ENCODE data around the gene SDHD. TPM values are rescaled to one million over a fixed set of nuclear protein-coding genes. Genes with fewer than 3 reads are reported as not detected.

SDHD gene
- 169 and 192 TPM in 2 replicates for polyA plus RNA-seq (2012; rRNA removed)
- 162 and 163 TPM in 2 replicates for polyA plus RNA-seq (2012; cell fraction: cytosol; rRNA removed)
- polyA plus RNA-seq (2012; cell fraction: nucleus; rRNA removed) = 106 and 117 TPM in 2 replicates

- Histone ChIP-seq H3K27me3 (ENCODE audit: insufficient read depth) (no peaks in the 10 kb centered on the region), H3K4me2 (peak within 1 kb of the TSS; percentile 86), H3K9me3 (no peaks in the 10 kb centered on the region), H3F3A (replicated peaks; ENCODE audit: insufficient read depth) (peaks cover 38% of the 10 kb centered on the region), H2AFZ (ENCODE audit: low read depth) (peak within 1 kb of the TSS; percentile 27; the same call in 1 of the 2 replicates), H3K79me2 (ENCODE audit: insufficient read depth) (peaks cover 64% of the 10 kb centered on the region), H3K27ac (ENCODE audit: low read depth in 2 of 2, low read length in 1 of 2) (peak within 1 kb of the TSS; percentile 48 to 86), H3K4me3 (ENCODE audit: low read depth in 2 of 2, low read length in 1 of 2) (peak within 1 kb of the TSS; percentile 72 to 85), H4K20me1 (ENCODE audit: insufficient read depth) (no peaks in the 10 kb centered on the region), H3K9ac (peak within 1 kb of the TSS; percentile 81), H3K36me3 (replicated peaks in 1 of 2; ENCODE audit: control insufficient read depth in 1 of 2, insufficient read depth in 2 of 2, low read length in 1 of 2) (peaks cover 64% of the 10 kb centered on the region in 2 experiments), H3K4me1 (ENCODE audit: control insufficient read depth in 1 of 2, insufficient read depth in 2 of 2, low read depth in 1 of 2, low read length in 1 of 2) (peaks cover 0 to 19% of the 10 kb centered on the region in 2 experiments; a peak in 3 of 4 replicates), H3K9me2 (no peaks in the 10 kb centered on the region)
- under 1% methylated on average over 43 of the region's 45 CpGs for WGBS (ENCODE audit: low lambda C conversion rate)
- ChIA-PET POLR2A (interaction anchor here (0.7 to 1.5 kb wide), 2 partner anchors 21 to 215 kb away, joined by 3 read pairs; partner anchors contain the start of gene ALG9), CTCF (interaction anchor here (0.8 to 4.2 kb wide), 5 partner anchors 11 to 193 kb away, joined by 3 to 16 read pairs (median 4); no protein-coding TSS in a partner anchor)
- peak; percentile 91 for DNase-seq
- 0 out of 2 replicates have a peak, but pooled peaks have one; percentile 15 for TF ChIP-seq MXI1 (IDR thresholded peaks at IDR 0.05; ENCODE audit: low read depth, low read length)
- no peak for TF ChIP-seq RFX5 (IDR thresholded peaks at IDR 0.05; ENCODE audit: low read length)
- no peak for TF ChIP-seq MEF2A (IDR thresholded peaks at IDR 0.05; ENCODE audit: borderline replicate concordance, low read depth)
- TF ChIP-seq POLR2AphosphoS5 (IDR thresholded peaks at IDR 0.05; ENCODE audit: low read depth, low read length) = no peak; the same call in none of the 2 replicates
- peak; percentile 92 for TF ChIP-seq TAF1 (IDR thresholded peaks at IDR 0.05; ENCODE audit: borderline replicate concordance, low read depth, low read length)
- TF ChIP-seq FOXM1 (IDR thresholded peaks at IDR 0.05; ENCODE audit: low read depth) = no peak
- no peak for TF ChIP-seq IRF3 (IDR thresholded peaks at IDR 0.05; ENCODE audit: low read depth, low read length)
- TF ChIP-seq MAX (IDR thresholded peaks at IDR 0.05; ENCODE audit: low read depth) = peak; percentile 74
- TF ChIP-seq JUND (IDR thresholded peaks at IDR 0.05) = no peak
- TF ChIP-seq ZBTB33 (IDR thresholded peaks at IDR 0.05; ENCODE audit: borderline replicate concordance, low read depth) = no peak
- peak; percentile 40 for TF ChIP-seq CTCF (IDR thresholded peaks at IDR 0.05)
- TF ChIP-seq EP300 (IDR thresholded peaks at IDR 0.05; ENCODE audit: borderline replicate concordance in 1 of 2, low read depth in 1 of 2, low read length in 1 of 2) = no peak
- TF ChIP-seq CHD2 (IDR thresholded peaks at IDR 0.05; ENCODE audit: low read length, partially characterized antibody) = peak; percentile 94
- no peak for TF ChIP-seq PBX3 (IDR thresholded peaks at IDR 0.05)
- TF ChIP-seq TCF12 (IDR thresholded peaks at IDR 0.05) = no peak
- peak; percentile 99 for TF ChIP-seq GABPA (IDR thresholded peaks at IDR 0.05; ENCODE audit: low read depth)
- TF ChIP-seq RXRA (IDR thresholded peaks at IDR 0.05; ENCODE audit: borderline replicate concordance, low read depth) = no peak
- no peak for TF ChIP-seq FOXJ3 (CRISPR knock-in tag; IDR thresholded peaks at IDR 0.05)
- no peak for TF ChIP-seq RAD21 (IDR thresholded peaks at IDR 0.05; ENCODE audit: low read length)
- no peak for TF ChIP-seq USF2 (IDR thresholded peaks at IDR 0.05; ENCODE audit: borderline replicate concordance, low read depth, low read length)
- peak; percentile 79 for TF ChIP-seq NRF1 (IDR thresholded peaks at IDR 0.05; ENCODE audit: low read depth, low read length)
- no peak for TF ChIP-seq TEAD4 (IDR thresholded peaks at IDR 0.05; ENCODE audit: borderline replicate concordance, insufficient read depth)
- TF ChIP-seq USF1 (IDR thresholded peaks at IDR 0.05; ENCODE audit: borderline replicate concordance, low read depth) = no peak
- peak; percentile 92 for TF ChIP-seq YY1 (IDR thresholded peaks at IDR 0.05; ENCODE audit: low read depth)
- no peak for TF ChIP-seq RCOR1 (IDR thresholded peaks at IDR 0.05; ENCODE audit: low read length)
Observed at GRCh38 chr11:112086422-112087191, at the start of gene SDHD, which contains the start of gene TIMM8B. Gene SDHD, plus strand, starts transcription at chr11:112086873. Its CDS starts 35 bp downstream, at chr11:112086908. Gene TIMM8B, minus strand, starts transcription at chr11:112086756. Its CDS starts 33 bp downstream, at chr11:112086723.
